T-helper 2 cell treated with Interferon-gamma antibody and Interleukin-4, amounts not matched to agents 5 μg/mL and 100 μg/mL, for 36 hours (primary cell): ENCODE data around the gene YAE1.

Experiments used
- DNase-seq: peaks from one replicate; pipeline ENCODE4 v3.0.0; 2021; ENCODE audit warnings: low spot score
- H3K27ac Mint-ChIP-seq: one replicate; pipeline ENCODE4 v1.8.0; 2021; ENCODE audit warnings: mild to moderate bottlenecking, mixed read lengths
- H3K27me3 Mint-ChIP-seq: one replicate; pipeline ENCODE4 v1.8.0; 2021; ENCODE audit warnings: low read depth, mixed read lengths
- H3K36me3 Mint-ChIP-seq: one replicate; pipeline ENCODE4 v1.8.0; 2021; ENCODE audit warnings: low read depth, mixed read lengths
- H3K4me1 Mint-ChIP-seq: one replicate; pipeline ENCODE4 v1.8.0; 2021; ENCODE audit warnings: low read depth, mixed read lengths
- H3K4me3 Mint-ChIP-seq: one replicate; pipeline ENCODE4 v1.8.0; 2022; ENCODE audit warnings: mild to moderate bottlenecking, moderate library complexity, mixed read lengths
- H3K9me3 Mint-ChIP-seq: one replicate; pipeline ENCODE4 v1.8.0; 2021; ENCODE audit warnings: mixed read lengths

The YAE1 gene, protein sequence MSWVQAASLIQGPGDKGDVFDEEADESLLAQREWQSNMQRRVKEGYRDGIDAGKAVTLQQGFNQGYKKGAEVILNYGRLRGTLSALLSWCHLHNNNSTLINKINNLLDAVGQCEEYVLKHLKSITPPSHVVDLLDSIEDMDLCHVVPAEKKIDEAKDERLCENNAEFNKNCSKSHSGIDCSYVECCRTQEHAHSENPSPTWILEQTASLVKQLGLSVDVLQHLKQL

DNA sequence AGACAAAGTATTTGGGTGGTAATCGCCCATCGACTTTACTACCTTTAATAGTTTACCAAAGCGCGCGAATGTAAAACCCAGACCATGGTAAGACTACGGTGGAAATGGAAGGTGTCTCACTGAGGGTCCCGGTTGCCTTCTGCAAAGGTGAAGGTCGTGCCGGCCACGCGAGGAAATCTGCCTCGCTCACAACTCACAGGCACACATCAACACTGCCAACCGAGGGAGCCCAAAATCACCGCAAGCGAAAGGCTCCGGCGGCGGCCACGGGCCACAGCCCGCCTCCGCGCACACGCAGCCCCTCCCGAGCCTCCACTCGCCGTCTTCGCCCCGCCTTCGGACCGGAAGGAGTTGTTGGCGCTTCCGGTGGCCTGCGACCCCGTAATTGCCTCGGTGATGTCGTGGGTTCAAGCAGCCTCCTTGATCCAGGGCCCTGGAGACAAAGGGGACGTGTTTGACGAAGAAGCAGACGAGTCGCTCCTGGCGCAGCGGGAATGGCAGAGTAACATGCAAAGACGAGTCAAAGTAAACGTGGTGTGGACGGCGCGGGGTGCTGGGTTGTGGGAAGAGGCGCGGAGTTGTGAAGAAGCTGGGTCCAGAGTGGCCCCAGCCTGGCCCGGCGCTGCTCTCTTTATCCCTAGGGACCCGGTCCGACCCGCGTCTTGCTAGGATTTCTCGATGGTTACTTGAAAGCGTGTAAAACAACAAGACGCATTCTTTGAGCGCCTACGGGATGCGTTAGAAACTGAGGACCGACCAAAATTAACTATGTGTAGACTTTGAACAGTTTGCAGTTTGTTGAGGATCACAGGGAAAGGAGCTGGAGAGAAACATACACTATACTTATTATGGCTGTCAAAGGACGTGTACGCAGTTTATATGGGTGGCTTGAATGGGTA is at the start of gene YAE1:
TSS of gene YAE1 (plus strand) at position 382 of the 899 bp plus-strand sequence. CDS start at position 397, 15 bp downstream.
- H3K9me3 Mint-ChIP-seq = no peaks in the 10 kb centered on the region
- peaks cover 7% of the 10 kb centered on the region for H3K27me3 Mint-ChIP-seq
- peak within 1 kb of the TSS; percentile 95 for H3K27ac Mint-ChIP-seq
- DNase-seq = peak; percentile 79
- H3K4me1 Mint-ChIP-seq = peaks cover 14% of the 10 kb centered on the region
- peak within 1 kb of the TSS; percentile 100 for H3K4me3 Mint-ChIP-seq
- peaks cover 4% of the 10 kb centered on the region for H3K36me3 Mint-ChIP-seq

DNA sequence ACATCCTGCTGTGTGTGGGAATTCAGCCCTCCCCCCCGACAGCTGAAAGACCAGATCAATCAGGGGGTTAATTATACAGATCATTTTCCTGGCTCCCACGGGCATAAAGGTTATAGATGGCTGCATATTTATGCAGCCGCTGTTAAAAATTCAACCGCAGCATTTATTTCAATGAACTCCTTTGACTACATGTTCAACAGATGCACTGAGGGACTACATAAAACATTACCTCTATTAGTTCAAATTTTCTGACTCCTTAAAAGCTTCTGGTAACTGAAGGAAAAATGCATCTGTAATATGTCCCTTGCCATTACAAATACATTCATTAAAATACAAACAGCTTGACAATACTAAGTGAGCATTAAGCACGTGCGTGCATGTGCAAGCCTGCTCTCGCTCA is 49.7 kb upstream of the YAE1 start:
- Mint-ChIP-seq H3K4me1 (no peaks in the 10 kb centered on the region), H3K9me3 (no peaks in the 10 kb centered on the region), H3K36me3 (no peaks in the 10 kb centered on the region), H3K27ac (no peak overlapping the region), H3K27me3 (peaks cover 7% of the 10 kb centered on the region), H3K4me3 (no peak overlapping the region)
- DNase-seq = no peak

DNA sequence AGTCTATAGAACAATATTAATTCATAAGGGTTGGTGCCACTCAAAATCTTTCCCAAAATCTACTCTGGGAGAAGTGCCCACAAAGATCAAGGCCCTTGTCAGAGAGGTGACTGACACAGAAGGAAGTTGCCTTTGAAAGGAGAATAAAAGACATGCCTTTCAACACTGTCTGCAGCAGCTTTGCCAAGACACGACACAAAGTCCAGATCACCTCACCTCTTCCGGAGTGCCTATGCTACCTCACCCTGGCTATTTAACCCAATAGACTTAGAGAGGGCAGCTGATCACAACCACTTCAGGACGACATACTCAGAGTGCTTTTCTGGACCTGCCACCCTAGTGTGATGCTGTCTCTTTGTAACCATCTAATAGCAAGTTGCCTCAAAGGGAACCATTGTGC is 49.0 kb upstream of the YAE1 start:
- Mint-ChIP-seq H3K27ac (no peak overlapping the region), H3K36me3 (no peaks in the 10 kb centered on the region), H3K4me1 (no peaks in the 10 kb centered on the region), H3K27me3 (peaks cover 7% of the 10 kb centered on the region), H3K9me3 (no peaks in the 10 kb centered on the region), H3K4me3 (no peak overlapping the region)
- no peak for DNase-seq

DNA sequence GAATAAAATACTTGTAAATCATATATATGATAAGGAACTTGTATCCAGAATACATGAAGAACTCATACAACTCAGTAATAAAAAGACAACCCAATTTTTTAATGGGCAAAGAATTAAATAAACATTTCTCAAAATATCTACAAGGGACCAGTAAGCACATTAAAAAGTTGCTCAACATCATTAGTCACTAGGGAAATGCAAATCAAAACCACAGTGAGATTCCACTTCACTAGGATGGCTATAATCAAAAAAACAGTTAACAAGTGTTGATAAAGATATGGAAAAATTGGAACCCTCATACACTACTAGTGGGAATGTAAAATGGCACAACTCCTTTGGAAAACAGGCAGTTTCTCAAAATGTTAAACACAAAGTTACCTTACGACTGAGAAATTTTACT is 40.3 kb upstream of the YAE1 start:
- DNase-seq = no peak
- Mint-ChIP-seq H3K4me1 (no peaks in the 10 kb centered on the region), H3K36me3 (no peaks in the 10 kb centered on the region), H3K27me3 (peaks cover 30% of the 10 kb centered on the region), H3K9me3 (no peaks in the 10 kb centered on the region), H3K4me3 (no peak overlapping the region), H3K27ac (no peak overlapping the region)

DNA sequence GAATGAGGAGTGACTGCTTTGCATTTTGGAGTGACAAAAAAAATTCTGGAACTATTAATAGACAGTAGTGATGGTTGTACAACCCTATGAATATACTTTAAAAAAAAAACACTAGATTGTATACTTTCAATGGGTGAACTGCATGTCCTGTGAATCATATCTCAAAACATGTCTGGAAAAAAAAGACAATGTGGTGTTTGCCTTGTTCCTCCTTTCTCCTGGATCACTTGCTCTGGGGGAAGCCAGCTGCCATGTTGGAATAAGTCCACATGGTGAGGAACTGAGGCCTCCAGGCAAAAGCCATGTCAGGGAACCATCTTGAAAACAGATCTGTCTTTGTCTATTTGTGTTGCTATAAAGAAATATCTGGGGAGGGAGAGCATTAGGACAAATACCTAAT is 39.5 kb upstream of the YAE1 start:
- peaks cover 28% of the 10 kb centered on the region for H3K27me3 Mint-ChIP-seq

DNA sequence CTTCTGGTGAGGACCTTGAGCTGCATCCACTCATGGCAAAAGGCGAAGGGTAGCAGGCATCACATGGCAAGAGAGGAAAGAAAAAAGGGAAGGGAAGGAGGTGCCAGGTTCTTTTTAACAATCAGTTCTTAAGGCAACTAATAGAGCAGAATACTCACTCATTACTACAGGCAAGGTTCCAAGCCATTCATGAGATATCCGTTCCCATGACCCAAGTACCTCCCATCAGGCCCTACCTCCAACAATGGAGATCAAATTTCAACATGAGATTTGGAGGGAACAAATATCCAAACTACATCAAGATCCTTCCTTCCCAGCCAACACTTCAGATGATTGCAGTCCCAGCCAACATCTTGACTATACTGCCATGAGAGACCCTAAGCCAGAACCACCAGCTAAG is 38.9 kb upstream of the YAE1 start:
- DNase-seq = no peak
- no peaks in the 10 kb centered on the region for H3K36me3 Mint-ChIP-seq
- H3K9me3 Mint-ChIP-seq = no peaks in the 10 kb centered on the region
- H3K4me1 Mint-ChIP-seq = no peaks in the 10 kb centered on the region
- H3K27me3 Mint-ChIP-seq = peaks cover 28% of the 10 kb centered on the region
- H3K4me3 Mint-ChIP-seq = no peak overlapping the region
- H3K27ac Mint-ChIP-seq = no peak overlapping the region

More for the DNA sequence above, 39.5 kb upstream of the YAE1 start:
- DNase-seq = no peak
- no peaks in the 10 kb centered on the region for H3K4me1 Mint-ChIP-seq
- H3K27ac Mint-ChIP-seq = no peak overlapping the region
- H3K4me3 Mint-ChIP-seq = no peak overlapping the region
- H3K9me3 Mint-ChIP-seq = no peaks in the 10 kb centered on the region
- H3K36me3 Mint-ChIP-seq = no peaks in the 10 kb centered on the region

DNA sequence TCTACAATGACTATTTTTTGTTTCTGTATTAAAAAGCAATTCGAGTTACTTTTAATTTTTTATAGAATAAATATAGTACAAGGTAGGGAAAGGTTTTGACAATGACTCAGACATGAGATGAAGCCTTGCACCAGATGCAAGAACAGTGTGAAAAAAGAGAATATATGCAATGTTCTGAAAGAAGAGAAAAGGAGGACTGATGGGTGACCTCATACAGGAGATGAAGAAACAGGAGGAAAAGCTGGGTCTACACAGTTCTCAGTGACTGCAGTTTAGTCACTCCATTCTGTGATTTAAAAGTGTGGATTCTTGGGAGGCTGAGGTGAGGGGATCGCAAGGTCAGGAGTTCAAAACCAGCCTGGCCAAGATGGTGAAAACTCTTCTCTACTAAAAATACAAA is 38.3 kb upstream of the YAE1 start:
- no peak for DNase-seq
- Mint-ChIP-seq H3K4me3 (no peak overlapping the region), H3K9me3 (no peaks in the 10 kb centered on the region), H3K36me3 (no peaks in the 10 kb centered on the region), H3K27me3 (peaks cover 28% of the 10 kb centered on the region), H3K4me1 (no peaks in the 10 kb centered on the region), H3K27ac (no peak overlapping the region)

DNA sequence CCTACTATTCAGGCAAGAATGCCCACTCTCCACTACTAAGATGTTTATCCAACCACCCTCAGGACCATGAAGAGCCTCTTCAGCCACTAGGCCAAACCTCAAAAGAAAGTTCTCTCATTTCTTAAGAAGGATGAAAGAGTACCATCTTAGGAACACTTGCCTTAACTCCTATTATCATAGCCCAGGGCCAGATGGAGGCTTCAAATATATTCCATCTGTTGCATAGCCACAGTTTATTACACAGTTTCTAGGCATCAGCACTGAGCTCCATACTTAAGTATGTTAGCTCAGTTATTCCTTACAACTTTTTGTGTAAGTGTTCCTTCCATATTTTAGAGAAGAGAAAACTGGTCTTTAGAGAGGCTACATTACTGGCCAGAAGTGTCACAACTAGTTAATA is 37.4 kb upstream of the YAE1 start:
- DNase-seq = no peak
- H3K4me1 Mint-ChIP-seq = no peaks in the 10 kb centered on the region
- no peak overlapping the region for H3K27ac Mint-ChIP-seq
- H3K4me3 Mint-ChIP-seq = no peak overlapping the region
- no peaks in the 10 kb centered on the region for H3K36me3 Mint-ChIP-seq
- H3K27me3 Mint-ChIP-seq = peaks cover 28% of the 10 kb centered on the region
- no peaks in the 10 kb centered on the region for H3K9me3 Mint-ChIP-seq

DNA sequence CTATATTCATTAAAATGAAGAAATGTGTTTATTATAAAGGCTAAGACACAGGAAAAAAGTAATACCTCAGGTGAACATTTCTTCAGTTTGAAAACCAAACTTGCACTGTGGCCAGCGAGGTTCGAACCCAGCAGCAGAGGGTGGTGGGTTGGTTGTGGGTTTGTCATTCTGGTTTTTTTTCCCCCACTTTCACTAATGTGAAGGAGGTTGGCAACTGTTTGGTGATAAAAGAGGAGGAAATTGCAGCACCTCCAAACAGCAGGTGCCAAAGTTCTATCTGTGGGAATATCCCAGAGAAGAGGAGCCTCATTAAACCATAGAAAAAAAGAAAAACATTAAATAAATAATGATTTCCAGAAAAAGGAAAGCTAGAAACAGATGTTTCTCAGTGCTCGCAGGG is 36.6 kb upstream of the YAE1 start:
- Mint-ChIP-seq H3K27me3 (peaks cover 25% of the 10 kb centered on the region), H3K4me1 (no peaks in the 10 kb centered on the region), H3K9me3 (no peaks in the 10 kb centered on the region), H3K4me3 (no peak overlapping the region), H3K36me3 (no peaks in the 10 kb centered on the region), H3K27ac (no peak overlapping the region)
- DNase-seq = no peak

DNA sequence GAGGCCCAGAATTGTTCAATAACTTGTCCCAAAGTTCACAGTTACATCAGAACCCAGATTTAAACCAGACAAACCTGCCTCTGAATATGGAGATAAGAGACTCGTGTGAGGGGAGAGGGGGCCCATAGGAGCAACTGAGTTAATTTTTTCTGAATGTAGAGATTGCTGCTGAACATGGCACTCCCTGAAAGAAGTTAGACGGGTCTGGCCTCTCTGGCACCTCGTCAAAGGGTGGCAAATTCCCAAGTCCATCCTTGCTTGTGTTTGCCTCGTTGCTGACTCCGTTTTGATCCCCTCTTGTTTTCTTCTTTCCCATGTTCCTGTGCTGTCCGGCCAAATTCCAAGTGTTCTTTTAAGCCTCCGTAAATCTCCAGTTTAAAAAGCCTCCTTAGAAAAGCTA is 35.2 kb upstream of the YAE1 start:
- Mint-ChIP-seq H3K27me3 (peaks cover 23% of the 10 kb centered on the region), H3K36me3 (no peaks in the 10 kb centered on the region), H3K27ac (no peak overlapping the region), H3K4me3 (no peak overlapping the region), H3K4me1 (no peaks in the 10 kb centered on the region), H3K9me3 (no peaks in the 10 kb centered on the region)
- DNase-seq = no peak

DNA sequence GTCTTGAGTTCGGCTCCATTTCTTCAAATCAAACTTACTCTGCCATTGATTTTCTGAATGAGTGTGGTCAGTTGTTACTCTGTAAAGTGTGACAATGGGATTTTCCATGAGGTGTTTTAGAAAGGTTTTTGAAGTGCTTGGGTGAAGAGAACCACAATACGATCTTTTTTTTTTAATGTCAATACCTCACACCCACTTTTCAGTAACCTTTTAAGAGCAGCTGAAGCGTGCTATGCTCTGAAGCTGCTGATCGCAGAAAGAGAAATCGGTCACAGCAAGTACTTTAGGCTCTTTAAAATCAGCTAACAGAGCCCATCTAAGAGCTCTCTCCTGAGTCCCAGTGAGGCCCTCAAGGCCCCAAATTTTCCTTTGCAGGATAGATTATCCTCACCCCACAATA is 34.4 kb upstream of the YAE1 start:
- Mint-ChIP-seq H3K4me3 (no peak overlapping the region), H3K4me1 (no peaks in the 10 kb centered on the region), H3K9me3 (no peaks in the 10 kb centered on the region), H3K27ac (no peak overlapping the region), H3K27me3 (peaks cover 24% of the 10 kb centered on the region), H3K36me3 (no peaks in the 10 kb centered on the region)
- no peak for DNase-seq

DNA sequence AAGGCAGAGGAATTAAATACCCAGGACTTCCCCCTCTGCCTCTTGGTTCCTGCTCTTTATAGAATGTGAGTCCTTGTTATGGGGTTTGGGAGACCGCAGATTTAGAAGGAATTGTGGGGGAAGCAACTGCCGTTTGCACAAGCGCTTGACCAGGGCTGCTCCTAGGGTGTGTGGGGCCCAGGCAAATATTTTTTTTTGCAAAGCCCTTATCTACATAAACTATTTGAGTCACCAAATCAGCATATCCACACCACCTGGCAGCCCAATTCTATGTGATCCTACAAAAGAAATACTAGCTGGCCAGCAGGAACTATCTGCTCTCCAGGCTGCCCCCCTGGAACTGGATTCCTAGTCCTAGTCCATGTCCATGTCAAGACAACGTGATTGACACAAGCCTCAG is 33.4 kb upstream of the YAE1 start:
- no peaks in the 10 kb centered on the region for H3K4me1 Mint-ChIP-seq
- DNase-seq = no peak
- H3K4me3 Mint-ChIP-seq = no peak overlapping the region
- no peaks in the 10 kb centered on the region for H3K9me3 Mint-ChIP-seq
- H3K27ac Mint-ChIP-seq = no peak overlapping the region
- H3K36me3 Mint-ChIP-seq = no peaks in the 10 kb centered on the region
- H3K27me3 Mint-ChIP-seq = peaks cover 17% of the 10 kb centered on the region

DNA sequence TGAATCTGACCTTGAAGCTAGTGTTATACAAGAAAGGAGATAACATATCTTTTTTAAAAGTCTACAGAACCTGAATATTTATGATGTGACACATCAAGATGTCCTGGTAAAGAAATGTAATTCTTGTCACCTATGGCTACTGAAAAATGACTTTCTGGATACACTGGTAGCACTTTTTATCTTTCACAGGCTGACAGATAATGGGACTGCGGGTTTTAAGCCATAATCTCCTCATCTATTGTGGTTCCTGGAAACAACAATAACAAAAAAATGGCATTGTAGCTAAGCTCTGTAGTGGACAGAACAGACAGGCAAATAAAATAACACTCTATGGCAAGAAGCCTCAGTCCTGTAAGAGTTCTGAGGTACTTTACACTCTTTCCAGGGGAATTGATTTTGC is 31.6 kb upstream of the YAE1 start:
- no peak overlapping the region for H3K27ac Mint-ChIP-seq
- no peak for DNase-seq
- H3K27me3 Mint-ChIP-seq = peaks cover 11% of the 10 kb centered on the region
- H3K36me3 Mint-ChIP-seq = no peaks in the 10 kb centered on the region
- H3K4me3 Mint-ChIP-seq = no peak overlapping the region
- H3K4me1 Mint-ChIP-seq = no peaks in the 10 kb centered on the region
- H3K9me3 Mint-ChIP-seq = no peaks in the 10 kb centered on the region

DNA sequence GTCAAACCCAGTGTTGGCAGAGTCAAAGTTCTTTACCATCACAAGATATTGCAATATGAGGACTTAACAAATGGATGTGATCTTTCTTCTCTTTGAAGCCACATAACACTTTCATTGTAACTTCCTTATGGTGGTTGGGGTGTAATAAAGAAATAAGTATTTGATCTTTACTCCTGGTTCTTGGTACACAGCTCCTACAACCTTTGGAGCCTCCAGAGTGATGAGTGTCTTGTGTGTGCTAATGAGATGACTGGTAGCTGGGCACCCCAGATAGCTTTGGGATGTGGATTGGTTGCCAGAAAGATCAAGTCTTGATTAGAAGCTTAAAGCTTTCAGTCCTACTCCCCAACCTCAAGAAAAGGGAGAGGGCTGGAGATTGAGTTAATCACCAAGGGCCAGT is 31.1 kb upstream of the YAE1 start:
- Mint-ChIP-seq H3K9me3 (no peaks in the 10 kb centered on the region), H3K27me3 (peaks cover 11% of the 10 kb centered on the region), H3K27ac (no peak overlapping the region), H3K4me1 (no peaks in the 10 kb centered on the region), H3K4me3 (no peak overlapping the region), H3K36me3 (no peaks in the 10 kb centered on the region)
- no peak for DNase-seq
